ENCODE results near the gene ZNF438. TPM values are rescaled to one million over a fixed set of nuclear protein-coding genes. Genes with fewer than 3 reads are reported as not detected.

Gene ZNF438
- total RNA-seq, 2 donors from 2014 or later, result 1.5 to 10.1 TPM

DNA sequence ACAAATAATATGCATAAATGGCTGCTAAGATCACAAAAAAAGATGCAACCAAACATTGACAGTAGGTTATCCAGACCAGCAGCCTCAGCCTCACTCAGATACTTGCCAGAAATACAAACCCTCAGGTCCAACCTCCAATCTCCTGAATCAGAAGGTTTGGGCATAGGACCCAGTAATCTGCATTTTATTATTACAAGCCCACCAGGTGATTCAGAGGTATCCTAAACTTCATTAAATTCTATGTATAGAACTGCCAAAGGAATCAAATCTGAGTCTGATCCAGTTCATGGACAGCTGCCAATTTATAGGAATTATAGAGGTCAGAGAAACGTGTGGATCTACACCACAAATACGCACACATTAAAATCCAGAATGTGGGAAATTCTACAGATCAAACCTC is 41.3 kb downstream of the ZNF438 start:
- intact Hi-C loops (cut with DNase I), result no loop called here
- Histone ChIP-seq H3K27ac (no peak overlapping the region), H3K36me3 (no peaks in the 10 kb centered on the region), H3K27me3 (replicated peaks; ENCODE audit: insufficient read depth) (no peaks in the 10 kb centered on the region), H3K9me3 (no peaks in the 10 kb centered on the region), H3K4me1 (replicated peaks) (no peaks in the 10 kb centered on the region), H3K4me3 (no peak overlapping the region)
- 89% methylated on average over 2 of the region's 2 CpGs for WGBS
- no peak for DNase-seq (ENCODE audit: low spot score)
- no peak for TF ChIP-seq POLR2AphosphoS5 (IDR thresholded peaks at IDR 0.05)
- TF ChIP-seq, protein P1, sequence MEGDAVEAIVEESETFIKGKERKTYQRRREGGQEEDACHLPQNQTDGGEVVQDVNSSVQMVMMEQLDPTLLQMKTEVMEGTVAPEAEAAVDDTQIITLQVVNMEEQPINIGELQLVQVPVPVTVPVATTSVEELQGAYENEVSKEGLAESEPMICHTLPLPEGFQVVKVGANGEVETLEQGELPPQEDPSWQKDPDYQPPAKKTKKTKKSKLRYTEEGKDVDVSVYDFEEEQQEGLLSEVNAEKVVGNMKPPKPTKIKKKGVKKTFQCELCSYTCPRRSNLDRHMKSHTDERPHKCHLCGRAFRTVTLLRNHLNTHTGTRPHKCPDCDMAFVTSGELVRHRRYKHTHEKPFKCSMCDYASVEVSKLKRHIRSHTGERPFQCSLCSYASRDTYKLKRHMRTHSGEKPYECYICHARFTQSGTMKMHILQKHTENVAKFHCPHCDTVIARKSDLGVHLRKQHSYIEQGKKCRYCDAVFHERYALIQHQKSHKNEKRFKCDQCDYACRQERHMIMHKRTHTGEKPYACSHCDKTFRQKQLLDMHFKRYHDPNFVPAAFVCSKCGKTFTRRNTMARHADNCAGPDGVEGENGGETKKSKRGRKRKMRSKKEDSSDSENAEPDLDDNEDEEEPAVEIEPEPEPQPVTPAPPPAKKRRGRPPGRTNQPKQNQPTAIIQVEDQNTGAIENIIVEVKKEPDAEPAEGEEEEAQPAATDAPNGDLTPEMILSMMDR (IDR thresholded peaks at IDR 0.05), result no peak
- TF ChIP-seq POLR2A (IDR thresholded peaks at IDR 0.05), result no peak

DNA sequence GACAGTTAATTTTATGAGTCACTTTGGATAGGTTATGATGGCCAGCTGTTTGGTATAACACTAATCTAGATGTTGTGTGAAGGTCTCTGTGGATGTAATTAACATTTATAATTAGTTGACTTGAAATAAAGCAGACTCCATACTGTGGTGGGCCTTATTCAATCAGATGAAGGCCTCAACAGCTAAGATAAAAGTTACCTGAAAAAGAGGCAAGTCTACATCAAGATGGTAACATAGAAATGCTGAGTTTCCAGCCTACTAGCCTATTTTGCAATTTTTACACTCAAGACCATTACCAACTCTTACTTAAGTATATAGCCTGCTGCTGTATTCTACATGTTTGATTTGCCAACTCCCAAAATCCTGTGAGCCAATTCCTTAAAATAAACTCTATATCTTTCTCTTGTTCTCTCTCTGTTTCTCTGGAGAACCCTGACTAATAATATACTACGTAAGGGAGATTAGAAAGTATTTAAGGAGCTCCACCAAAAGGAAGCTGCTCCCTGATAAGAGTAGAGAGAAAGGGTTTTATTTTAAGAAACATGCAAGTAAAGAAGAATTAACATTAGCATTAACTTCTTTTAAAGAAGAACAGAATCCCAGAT is 42.7 kb downstream of the ZNF438 start:
- no peaks in the 10 kb centered on the region for H3K36me3 ChIP-seq
- WGBS, result 68% methylated on average over 1 of the region's 1 CpG
- H3K27ac ChIP-seq, result no peak overlapping the region
- no peaks in the 10 kb centered on the region for H3K27me3 ChIP-seq (replicated peaks; ENCODE audit: insufficient read depth)
- intact Hi-C loops (cut with DNase I), result no loop called here
- no peaks in the 10 kb centered on the region for H3K4me1 ChIP-seq (replicated peaks)
- DNase-seq (ENCODE audit: low spot score), result no peak
- TF ChIP-seq, protein P1 (IDR thresholded peaks at IDR 0.05), result no peak
- TF ChIP-seq POLR2AphosphoS5 (IDR thresholded peaks at IDR 0.05), result no peak
- no peak for TF ChIP-seq POLR2A (IDR thresholded peaks at IDR 0.05)
- no peak overlapping the region for H3K4me3 ChIP-seq
- no peaks in the 10 kb centered on the region for H3K9me3 ChIP-seq

DNA sequence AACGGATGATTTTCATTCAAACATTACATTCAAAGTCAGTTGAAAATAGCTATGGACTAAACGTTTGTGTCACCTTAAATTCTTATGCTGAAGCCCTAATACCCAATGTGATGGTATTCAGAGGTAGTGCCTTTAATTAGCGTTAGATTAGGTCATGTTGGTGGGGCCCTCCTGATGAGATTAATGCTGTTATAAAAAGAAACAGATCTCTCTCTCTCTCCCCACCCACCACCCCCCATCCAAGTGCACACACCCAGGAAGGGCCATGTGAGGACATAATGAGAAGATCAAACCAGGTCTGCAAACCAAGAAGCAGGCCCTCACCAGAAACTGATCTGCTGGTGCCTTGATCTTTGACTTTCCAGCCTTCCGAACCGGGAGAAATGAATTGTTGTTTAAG is 44.2 kb downstream of the ZNF438 start:
- Histone ChIP-seq H3K27ac (no peak overlapping the region), H3K4me1 (replicated peaks) (no peaks in the 10 kb centered on the region), H3K4me3 (no peak overlapping the region), H3K9me3 (no peaks in the 10 kb centered on the region), H3K27me3 (replicated peaks; ENCODE audit: insufficient read depth) (no peaks in the 10 kb centered on the region), H3K36me3 (no peaks in the 10 kb centered on the region)
- no peak for DNase-seq (ENCODE audit: low spot score)
- intact Hi-C loops (cut with DNase I), result no loop called here
- TF ChIP-seq POLR2A (IDR thresholded peaks at IDR 0.05), result no peak
- no peak for TF ChIP-seq POLR2AphosphoS5 (IDR thresholded peaks at IDR 0.05)
- TF ChIP-seq, protein P1 (IDR thresholded peaks at IDR 0.05), result no peak
- 91% methylated on average over 5 of the region's 5 CpGs for WGBS

DNA sequence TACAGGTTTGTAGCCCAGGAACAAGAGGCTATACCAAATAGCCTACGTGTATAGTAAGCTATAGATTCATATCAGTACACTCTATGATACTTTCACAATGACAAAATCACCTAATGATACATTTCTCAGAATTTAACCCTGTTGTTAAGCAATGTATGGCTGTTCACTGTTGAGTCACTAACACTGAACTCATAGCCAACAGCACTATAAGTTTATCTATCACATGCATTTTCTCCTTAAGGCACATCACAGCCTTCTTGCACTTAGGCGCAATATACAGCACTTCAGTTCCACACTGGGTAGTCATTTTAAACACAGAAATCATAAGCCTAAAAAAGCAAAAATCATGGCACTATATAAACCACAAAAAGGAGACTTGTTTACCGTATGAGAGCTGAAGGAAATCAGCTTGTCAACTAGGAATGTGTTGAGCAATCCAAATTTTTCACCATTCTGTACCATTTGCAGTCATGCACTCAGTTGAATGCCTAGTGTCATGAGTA is 45.6 kb downstream of the ZNF438 start:
- Histone ChIP-seq H3K36me3 (no peaks in the 10 kb centered on the region), H3K4me1 (replicated peaks) (no peaks in the 10 kb centered on the region), H3K9me3 (no peaks in the 10 kb centered on the region), H3K27me3 (replicated peaks; ENCODE audit: insufficient read depth) (no peaks in the 10 kb centered on the region), H3K27ac (no peak overlapping the region), H3K4me3 (no peak overlapping the region)
- DNase-seq (ENCODE audit: low spot score), result no peak
- intact Hi-C loops (cut with DNase I), result no loop called here
- TF ChIP-seq POLR2AphosphoS5 (IDR thresholded peaks at IDR 0.05), result no peak
- TF ChIP-seq POLR2A (IDR thresholded peaks at IDR 0.05), result no peak
- TF ChIP-seq, protein P1 (IDR thresholded peaks at IDR 0.05), result no peak
- 61% methylated on average over 3 of the region's 3 CpGs for WGBS

DNA sequence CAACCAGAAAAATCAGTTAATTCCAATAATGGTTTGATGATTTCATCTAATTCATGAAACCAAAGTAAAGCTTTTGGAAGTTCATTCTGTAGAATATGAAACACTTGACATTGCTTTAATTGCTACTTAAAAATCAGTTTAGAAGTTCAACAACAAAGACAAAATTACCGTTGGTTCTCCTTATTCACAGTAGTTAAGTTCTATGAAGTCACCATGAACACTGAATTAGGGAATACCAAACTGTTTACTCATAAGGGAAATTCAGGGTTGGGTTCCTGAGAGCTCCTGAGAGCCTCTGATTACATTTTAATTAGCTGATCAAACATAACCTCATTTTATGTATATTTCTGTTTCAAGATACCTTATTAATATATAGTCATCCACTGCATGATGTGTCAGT is 46.2 kb downstream of the ZNF438 start:
- no peaks in the 10 kb centered on the region for H3K27me3 ChIP-seq (replicated peaks; ENCODE audit: insufficient read depth)
- no peak for DNase-seq (ENCODE audit: low spot score)
- H3K9me3 ChIP-seq, result no peaks in the 10 kb centered on the region
- no peak overlapping the region for H3K27ac ChIP-seq
- TF ChIP-seq POLR2AphosphoS5 (IDR thresholded peaks at IDR 0.05), result no peak
- no peak for TF ChIP-seq POLR2A (IDR thresholded peaks at IDR 0.05)
- TF ChIP-seq, protein P1 (IDR thresholded peaks at IDR 0.05), result no peak
- intact Hi-C loops (cut with DNase I), result no loop called here
- no peak overlapping the region for H3K4me3 ChIP-seq
- no peaks in the 10 kb centered on the region for H3K4me1 ChIP-seq (replicated peaks)
- WGBS, result 69% methylated on average over 1 of the region's 1 CpG
- H3K36me3 ChIP-seq, result no peaks in the 10 kb centered on the region

Data from prostate gland (tissue), 2 donors.